PC-9 (cell line): ENCODE measurements around the gene RASAL2. TPM values are rescaled to one million over a fixed set of nuclear protein-coding genes. Genes with fewer than 3 reads are reported as not detected.

Experiments
- BruUV-seq: library from RNA; stranded (reverse); fragments of 400-500 nt; replicated peaks from 2 replicates; lab custom pipeline; 2021; lab: Mats Ljungman, UMichigan
- CTCF ChIA-PET: fragments of 300-600 bp; sonication (Branson Sonifier 250); formaldehyde crosslinking; loops from one replicate; lab custom pipeline; 2022; ENCODE audit warnings: antibody characterized with exemption; lab: Charles Lee
- POLR2A ChIA-PET: fragments of 300-600 bp; sonication (Branson Sonifier 250); formaldehyde crosslinking; loops from one replicate; lab custom pipeline; 2022; ENCODE audit warnings: antibody characterized with exemption; ENCODE audit not compliant: unreplicated experiment; lab: Charles Lee
- DNase-seq, 2 experiments: peaks; one replicate each; pipeline versions ENCODE4 v3.0.0 to v3.0.0-alpha.2; 2015 to 2022; ENCODE audit warnings: mixed read lengths in 1 of 2
- H2AFZ ChIP-seq: fragments of 200-600 bp; sonication (generic); 2 replicates; pipeline ENCODE4 v1.8.1; 2017; ENCODE audit warnings: antibody characterized with exemption
- H3F3A ChIP-seq: fragments of 200-600 bp; sonication (generic); 2 replicates; pipeline ENCODE4 v1.8.1; 2017; ENCODE audit warnings: antibody characterized with exemption, mild to moderate bottlenecking, low read depth; ENCODE audit not compliant: insufficient read depth
- H3K27ac ChIP-seq: fragments of 200-600 bp; sonication (generic); 2 replicates; pipeline ENCODE4 v1.6.1; 2016; ENCODE audit warnings: mixed run types
- H3K27me3 ChIP-seq: fragments of 200-600 bp; sonication (generic); 2 replicates; pipeline ENCODE4 v1.6.1; 2016; ENCODE audit warnings: low read depth, mixed run types; ENCODE audit not compliant: insufficient read depth
- H3K36me3 ChIP-seq: fragments of 200-600 bp; sonication (generic); 2 replicates; pipeline ENCODE4 v1.6.1; 2016; ENCODE audit warnings: low read depth, mixed run types
- H3K4me1 ChIP-seq: fragments of 200-600 bp; sonication (generic); replicated peaks from 2 replicates; pipeline ENCODE4 v1.6.1; 2016; ENCODE audit warnings: mixed run types; ENCODE audit not compliant: insufficient read depth
- H3K4me2 ChIP-seq: fragments of 200-600 bp; sonication (generic); 2 replicates; pipeline ENCODE4 v1.6.1; 2017; ENCODE audit warnings: mixed run types
- H3K4me3 ChIP-seq: fragments of 200-600 bp; sonication (generic); 2 replicates; pipeline ENCODE4 v1.6.1; 2016; ENCODE audit warnings: mixed run types
- H3K79me2 ChIP-seq: fragments of 200-600 bp; sonication (generic); 2 replicates; pipeline ENCODE4 v1.6.1; 2017; ENCODE audit warnings: low read depth, mixed run types
- H3K9me2 ChIP-seq: fragments of 200-600 bp; sonication (generic); 2 replicates; pipeline ENCODE4 v1.8.1; 2017; ENCODE audit warnings: mild to moderate bottlenecking; ENCODE audit not compliant: insufficient read depth
- H3K9me3 ChIP-seq: fragments of 200-600 bp; sonication (generic); 2 replicates; pipeline ENCODE4 v1.8.1; 2016; ENCODE audit warnings: low read depth; ENCODE audit not compliant: insufficient read depth
- H4K20me1 ChIP-seq: fragments of 200-600 bp; sonication (generic); 2 replicates; pipeline ENCODE4 v1.8.1; 2017; ENCODE audit not compliant: insufficient read depth
- EZH2 ChIP-seq: fragments of 200-600 bp; sonication (generic); IDR thresholded peaks from 2 replicates; pipeline ENCODE4 v1.8.0; 2017; ENCODE audit warnings: antibody characterized with exemption, low read depth
- intact Hi-C: fragments of 100-400 bp; cut with micrococcal nuclease; formaldehyde crosslinking; loops from one replicate; pipeline ENCODE4 v1.10.0; 2022; ENCODE audit not compliant: unreplicated experiment
- total RNA-seq: library from RNA; stranded (reverse); gene quantifications from 2 replicates; pipeline ENCODE4 v1.2.3, GENCODE V29; 2021
- TF ChIP-seq, protein P1 (sequence below): fragments of 200-600 bp; sonication (generic); conservative IDR thresholded peaks from 2 replicates; pipeline ENCODE4 v1.6.1; 2017; ENCODE audit warnings: mixed run types, antibody characterized with exemption, mild to moderate bottlenecking, moderate library complexity

Gene RASAL2
- total RNA-seq, 1 experiment from 2014 or later: 54.1 TPM

DNA sequence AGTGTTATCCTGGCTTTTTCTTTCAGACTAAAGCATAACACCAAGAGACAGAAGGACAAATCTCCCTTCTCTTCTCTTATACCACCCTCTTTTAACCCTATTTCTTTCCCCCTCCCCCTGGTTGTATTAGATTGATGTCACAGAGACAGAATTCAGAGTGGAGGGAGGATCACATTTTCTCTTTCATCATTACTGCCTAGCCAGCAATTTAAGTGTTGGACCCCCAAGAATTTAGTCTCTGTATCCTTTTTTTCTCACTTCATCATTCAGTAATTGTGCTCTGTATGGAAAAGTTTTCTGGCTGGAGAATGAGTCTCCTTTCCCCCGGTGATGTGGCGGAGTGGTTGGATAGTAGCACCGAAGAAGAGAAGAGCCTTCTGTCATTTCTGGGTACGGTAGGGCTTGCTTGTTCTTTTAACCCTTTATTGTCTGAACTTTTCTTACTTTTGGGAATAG lies 278.1 kb downstream of the RASAL2 start:
- no peak overlapping the region for H2AFZ ChIP-seq
- no peak for DNase-seq
- no TSS peak for BruUV-seq
- no peaks in the 10 kb centered on the region for H3K79me2 ChIP-seq
- H4K20me1 ChIP-seq: no peaks in the 10 kb centered on the region
- no peaks in the 10 kb centered on the region for H3K9me3 ChIP-seq
- H3K36me3 ChIP-seq: no peaks in the 10 kb centered on the region
- TF ChIP-seq, protein P1, sequence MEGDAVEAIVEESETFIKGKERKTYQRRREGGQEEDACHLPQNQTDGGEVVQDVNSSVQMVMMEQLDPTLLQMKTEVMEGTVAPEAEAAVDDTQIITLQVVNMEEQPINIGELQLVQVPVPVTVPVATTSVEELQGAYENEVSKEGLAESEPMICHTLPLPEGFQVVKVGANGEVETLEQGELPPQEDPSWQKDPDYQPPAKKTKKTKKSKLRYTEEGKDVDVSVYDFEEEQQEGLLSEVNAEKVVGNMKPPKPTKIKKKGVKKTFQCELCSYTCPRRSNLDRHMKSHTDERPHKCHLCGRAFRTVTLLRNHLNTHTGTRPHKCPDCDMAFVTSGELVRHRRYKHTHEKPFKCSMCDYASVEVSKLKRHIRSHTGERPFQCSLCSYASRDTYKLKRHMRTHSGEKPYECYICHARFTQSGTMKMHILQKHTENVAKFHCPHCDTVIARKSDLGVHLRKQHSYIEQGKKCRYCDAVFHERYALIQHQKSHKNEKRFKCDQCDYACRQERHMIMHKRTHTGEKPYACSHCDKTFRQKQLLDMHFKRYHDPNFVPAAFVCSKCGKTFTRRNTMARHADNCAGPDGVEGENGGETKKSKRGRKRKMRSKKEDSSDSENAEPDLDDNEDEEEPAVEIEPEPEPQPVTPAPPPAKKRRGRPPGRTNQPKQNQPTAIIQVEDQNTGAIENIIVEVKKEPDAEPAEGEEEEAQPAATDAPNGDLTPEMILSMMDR: no peak
- TF ChIP-seq EZH2: no peak
- H3F3A ChIP-seq: no peaks in the 10 kb centered on the region
- intact Hi-C loops: no loop called here
- ChIA-PET POLR2A (interaction anchor here (0.7 kb wide), 1 partner anchor 59 kb away, joined by 8 read pairs; no protein-coding TSS in a partner anchor), CTCF (interaction anchor here (0.5 kb wide), 1 partner anchor 117 kb away, joined by 3 read pairs; no protein-coding TSS in a partner anchor)
- peaks cover 13% of the 10 kb centered on the region for H3K4me1 ChIP-seq
- no peak overlapping the region for H3K27ac ChIP-seq
- no peak overlapping the region for H3K4me2 ChIP-seq
- H3K9me2 ChIP-seq: no peaks in the 10 kb centered on the region
- H3K4me3 ChIP-seq: no peak overlapping the region
- no peaks in the 10 kb centered on the region for H3K27me3 ChIP-seq

DNA sequence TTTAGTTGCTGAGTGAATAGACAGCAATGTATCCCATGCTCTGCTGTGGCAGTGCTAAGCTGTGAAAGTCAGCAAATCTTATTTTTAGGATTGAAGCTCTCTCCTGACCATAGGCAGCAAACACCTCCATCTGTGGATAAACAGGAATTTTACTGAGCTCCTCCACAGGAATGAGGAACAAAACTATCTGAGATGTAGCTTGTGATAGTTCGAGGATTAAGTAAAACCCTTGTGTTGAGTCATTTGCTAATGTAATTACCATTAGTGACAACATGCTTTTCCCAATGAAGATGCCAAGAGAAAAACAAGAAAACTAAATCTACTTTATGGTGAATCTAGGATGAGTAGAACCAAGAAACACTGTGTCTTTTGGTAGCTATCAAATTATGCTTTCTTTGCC lies 280.1 kb downstream of the RASAL2 start:
- Histone ChIP-seq H4K20me1 (no peaks in the 10 kb centered on the region), H3K4me1 (peaks cover 13% of the 10 kb centered on the region), H3K36me3 (0 out of 2 replicates have a peak, but pooled peaks cover 4% of the 10 kb centered on the region), H3K4me2 (no peak overlapping the region), H3F3A (no peaks in the 10 kb centered on the region), H3K9me3 (no peaks in the 10 kb centered on the region), H2AFZ (no peak overlapping the region), H3K27me3 (no peaks in the 10 kb centered on the region), H3K4me3 (no peak overlapping the region), H3K27ac (no peak overlapping the region), H3K79me2 (0 out of 2 replicates have a peak, but pooled peaks cover 8% of the 10 kb centered on the region), H3K9me2 (no peaks in the 10 kb centered on the region)
- ChIA-PET CTCF (no interaction called here), POLR2A (interaction anchor here (0.6 kb wide), 1 partner anchor 38 kb away, joined by 11 read pairs; no protein-coding TSS in a partner anchor)
- peak in 1 of 2 experiments; percentile 70 for DNase-seq
- no peak for TF ChIP-seq EZH2
- TF ChIP-seq, protein P1: no peak
- intact Hi-C loops: loop anchor here (2.0 kb wide), 1 partner anchor 33 kb away; no protein-coding TSS in a partner anchor
- BruUV-seq: no TSS peak

DNA sequence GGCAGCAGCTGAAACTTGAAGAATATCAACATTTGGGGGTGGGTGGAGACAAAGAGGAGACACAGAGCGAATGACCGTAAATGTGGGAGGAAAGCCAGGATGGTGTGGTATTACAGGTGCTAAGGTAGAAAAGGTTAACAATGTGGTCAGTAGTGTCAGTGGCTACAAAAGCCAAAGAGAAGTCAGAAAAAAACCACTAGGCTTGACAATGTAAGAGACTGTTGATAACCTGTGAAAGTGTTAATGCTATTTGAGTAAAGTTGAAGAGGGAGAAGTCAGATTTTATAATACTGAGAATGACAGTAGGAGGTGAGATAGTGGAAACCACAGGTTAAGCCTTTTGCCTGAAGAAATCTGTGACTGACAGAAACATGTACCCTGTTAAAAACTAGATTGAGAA lies 282.1 kb downstream of the RASAL2 start:
- H3F3A ChIP-seq: no peaks in the 10 kb centered on the region
- H3K4me3 ChIP-seq: no peak overlapping the region
- H4K20me1 ChIP-seq: no peaks in the 10 kb centered on the region
- intact Hi-C loops: no loop called here
- H3K27me3 ChIP-seq: no peaks in the 10 kb centered on the region
- CTCF ChIA-PET: interaction anchor here (0.7 kb wide), 1 partner anchor 323 kb away, joined by 3 read pairs; no protein-coding TSS in a partner anchor
- H2AFZ ChIP-seq: no peak overlapping the region
- H3K9me2 ChIP-seq: no peaks in the 10 kb centered on the region; the same call in 1 of the 2 replicates
- no peak overlapping the region for H3K27ac ChIP-seq
- H3K36me3 ChIP-seq: 0 out of 2 replicates have a peak, but pooled peaks cover 4% of the 10 kb centered on the region
- H3K79me2 ChIP-seq: 0 out of 2 replicates have a peak, but pooled peaks cover 8% of the 10 kb centered on the region
- TF ChIP-seq, protein P1: no peak
- no peak for TF ChIP-seq EZH2
- H3K9me3 ChIP-seq: no peaks in the 10 kb centered on the region
- POLR2A ChIA-PET: no interaction called here
- no TSS peak for BruUV-seq
- peak; percentile 21 to 51 for DNase-seq
- H3K4me1 ChIP-seq: peaks cover 13% of the 10 kb centered on the region
- H3K4me2 ChIP-seq: no peak overlapping the region
